ENCODE results near the gene SH3BP5L.

Gene SH3BP5L

GRCh38 chr1:248825909-248826760, at the start of gene SH3BP5L:
TSS of gene SH3BP5L (minus strand) at chr1:248825915. CDS start at chr1:248824935, 980 bp downstream.
- peak; percentile 75 to 89 for DNase-seq (ENCODE audit: low read depth in 2 of 2)

GRCh38 chr1:248873993-248874533, 48.3 kb upstream of the SH3BP5L start:
- DNase-seq (ENCODE audit: low read depth in 2 of 2) = peak; percentile 67 to 85

GRCh38 chr1:248873409-248873992, 47.8 kb upstream of the SH3BP5L start:
- peak; percentile 90 to 97 for DNase-seq (ENCODE audit: low read depth in 2 of 2)

- DNase-seq (ENCODE audit: low read depth in 2 of 2) = peak; percentile 41 to 61
Measured at GRCh38 chr1:248872752-248873408, 47.2 kb upstream of the SH3BP5L start.

GRCh38 chr1:248871837-248872401, 46.2 kb upstream of the SH3BP5L start:
- DNase-seq (ENCODE audit: low read depth in 2 of 2) = no peak

GRCh38 chr1:248862998-248863881, 37.5 kb upstream of the SH3BP5L start:
- DNase-seq (ENCODE audit: low read depth in 2 of 2) = peak; percentile 71 to 82

GRCh38 chr1:248862695-248862997, 36.9 kb upstream of the SH3BP5L start:
- no peak for DNase-seq (ENCODE audit: low read depth in 2 of 2)

- no peak for DNase-seq (ENCODE audit: low read depth in 2 of 2)
Measured at GRCh38 chr1:248861616-248862015, 35.9 kb upstream of the SH3BP5L start.

GRCh38 chr1:248860007-248860406, 34.3 kb upstream of the SH3BP5L start:
- no peak for DNase-seq (ENCODE audit: low read depth in 2 of 2)

GRCh38 chr1:248858891-248859889, 33.5 kb upstream of the SH3BP5L start, which contains the start of gene ZNF692:
TSS of gene ZNF692 (minus strand) at chr1:248859085. CDS start at chr1:248858309, 776 bp downstream.
- DNase-seq (ENCODE audit: low read depth in 2 of 2) = peak; percentile 95 to 97

GRCh38 chr1:248858096-248858890, 32.6 kb upstream of the SH3BP5L start:
- peak in 1 of 2 donors; percentile 30 for DNase-seq (ENCODE audit: low read depth in 2 of 2)

GRCh38 chr1:248857749-248858095, 32.0 kb upstream of the SH3BP5L start:
- no peak for DNase-seq (ENCODE audit: low read depth in 2 of 2)

GRCh38 chr1:248857201-248857600, 31.5 kb upstream of the SH3BP5L start:
- no peak for DNase-seq (ENCODE audit: low read depth in 2 of 2)

- DNase-seq (ENCODE audit: low read depth in 2 of 2) = no peak
Measured at GRCh38 chr1:248856176-248856575, 30.5 kb upstream of the SH3BP5L start.

- no peak for DNase-seq (ENCODE audit: low read depth in 2 of 2)
Measured at GRCh38 chr1:248855580-248855979, 29.9 kb upstream of the SH3BP5L start.

GRCh38 chr1:248853663-248854375, 28.1 kb upstream of the SH3BP5L start:
- DNase-seq (ENCODE audit: low read depth in 2 of 2) = no peak

GRCh38 chr1:248852481-248853405, 27.0 kb upstream of the SH3BP5L start:
- DNase-seq (ENCODE audit: low read depth in 2 of 2) = no peak
